HL-60 (cell line): ENCODE data around the gene PDE4B.

Experiments used
- CTCF ChIP-seq: IDR thresholded peaks from one replicate; pipeline ENCODE4 v1.5.1; 2011; ENCODE audit warnings: low read length, control low read depth, inconsistent platforms; ENCODE audit not compliant: insufficient read depth
- POLR2AphosphoS5 ChIP-seq: IDR thresholded peaks from 2 replicates; pipeline ENCODE4 v1.6.1; 2012; ENCODE audit warnings: low read depth
- TF ChIP-seq, protein P1 (sequence below): IDR thresholded peaks from 2 replicates; pipeline ENCODE4 v1.6.1; 2012; ENCODE audit warnings: low read depth; ENCODE audit not compliant: insufficient replicate concordance

GRCh38 chr1:66335125-66335524, 542.4 kb downstream of the PDE4B start:
- TF ChIP-seq CTCF (no peak), POLR2AphosphoS5 (no peak)
- TF ChIP-seq, protein P1, sequence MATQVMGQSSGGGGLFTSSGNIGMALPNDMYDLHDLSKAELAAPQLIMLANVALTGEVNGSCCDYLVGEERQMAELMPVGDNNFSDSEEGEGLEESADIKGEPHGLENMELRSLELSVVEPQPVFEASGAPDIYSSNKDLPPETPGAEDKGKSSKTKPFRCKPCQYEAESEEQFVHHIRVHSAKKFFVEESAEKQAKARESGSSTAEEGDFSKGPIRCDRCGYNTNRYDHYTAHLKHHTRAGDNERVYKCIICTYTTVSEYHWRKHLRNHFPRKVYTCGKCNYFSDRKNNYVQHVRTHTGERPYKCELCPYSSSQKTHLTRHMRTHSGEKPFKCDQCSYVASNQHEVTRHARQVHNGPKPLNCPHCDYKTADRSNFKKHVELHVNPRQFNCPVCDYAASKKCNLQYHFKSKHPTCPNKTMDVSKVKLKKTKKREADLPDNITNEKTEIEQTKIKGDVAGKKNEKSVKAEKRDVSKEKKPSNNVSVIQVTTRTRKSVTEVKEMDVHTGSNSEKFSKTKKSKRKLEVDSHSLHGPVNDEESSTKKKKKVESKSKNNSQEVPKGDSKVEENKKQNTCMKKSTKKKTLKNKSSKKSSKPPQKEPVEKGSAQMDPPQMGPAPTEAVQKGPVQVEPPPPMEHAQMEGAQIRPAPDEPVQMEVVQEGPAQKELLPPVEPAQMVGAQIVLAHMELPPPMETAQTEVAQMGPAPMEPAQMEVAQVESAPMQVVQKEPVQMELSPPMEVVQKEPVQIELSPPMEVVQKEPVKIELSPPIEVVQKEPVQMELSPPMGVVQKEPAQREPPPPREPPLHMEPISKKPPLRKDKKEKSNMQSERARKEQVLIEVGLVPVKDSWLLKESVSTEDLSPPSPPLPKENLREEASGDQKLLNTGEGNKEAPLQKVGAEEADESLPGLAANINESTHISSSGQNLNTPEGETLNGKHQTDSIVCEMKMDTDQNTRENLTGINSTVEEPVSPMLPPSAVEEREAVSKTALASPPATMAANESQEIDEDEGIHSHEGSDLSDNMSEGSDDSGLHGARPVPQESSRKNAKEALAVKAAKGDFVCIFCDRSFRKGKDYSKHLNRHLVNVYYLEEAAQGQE = no peak
